Measurements from ENCODE around the gene WNK2. TPM values are rescaled to one million over a fixed set of nuclear protein-coding genes. Genes with fewer than 3 reads are reported as not detected.
"Not testable (repeated sequence)": the region's sequence is repeated elsewhere in the genome, so short reads cannot be mapped to it uniquely, and the experiment has no call there.

WNK2 gene
- polyA plus RNA-seq, 2 of the 4 experiments (the other 2 are of a cell fraction) = 2.1 to 6.7 TPM

DNA sequence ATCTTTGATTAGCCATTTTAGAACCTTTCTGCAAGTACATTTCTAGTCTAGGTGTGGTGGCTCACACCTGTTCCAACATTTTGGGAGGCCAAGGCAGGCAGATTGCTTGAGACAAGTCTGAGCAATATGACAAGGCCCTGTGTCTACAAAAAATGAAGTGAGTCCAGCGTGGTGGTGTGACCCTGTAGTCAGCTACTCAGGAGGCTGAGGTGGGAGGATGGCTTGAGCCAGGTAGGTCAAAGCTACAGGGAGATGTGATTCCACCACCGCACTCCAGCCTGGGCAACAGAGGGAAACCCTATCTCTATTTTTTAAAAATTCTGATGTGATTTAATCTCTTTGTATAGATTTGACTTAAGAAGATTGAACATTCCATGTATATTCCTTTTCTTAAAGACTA is 171.9 kb downstream of the WNK2 start:
- Histone ChIP-seq H3K4me3 (no peak overlapping the region), H3K27ac (no peak overlapping the region), H3K4me1 (peaks cover 5% of the 10 kb centered on the region; the same call in 1 of the 3 replicates), H3K4me2 (no peak overlapping the region), H3K9me3 (no peaks in the 10 kb centered on the region)
- DNase-seq (ENCODE audit: low read depth in 1 of 2, low spot score in 1 of 2) = no peak
- ChIA-PET CTCF (no interaction called here), POLR2A (no interaction called here)
- 73% methylated on average over 2 of the region's 2 CpGs for whole genome bisulfite sequencing (ENCODE audit: missing lambda C conversion rate)
- ATAC-seq = no peak
- no peak for FAIRE-seq
- no peak for TF ChIP-seq POLR2AphosphoS2 (conservative IDR thresholded peaks at IDR 0.05; ENCODE audit: low read length)
- no peak for TF ChIP-seq SREBF2 (IDR thresholded peaks at IDR 0.05)
- TF ChIP-seq CTCF (IDR thresholded peaks at IDR 0.05) = no peak
- no peak for TF ChIP-seq HOXB13 (CRISPR knock-in tag; IDR thresholded peaks at IDR 0.05; ENCODE audit: low read depth)
- TF ChIP-seq RCOR1 (IDR thresholded peaks at IDR 0.05; ENCODE audit: low read depth, low read length) = no peak
- TF ChIP-seq FOXS1 (CRISPR knock-in tag; IDR thresholded peaks at IDR 0.05) = no peak

DNA sequence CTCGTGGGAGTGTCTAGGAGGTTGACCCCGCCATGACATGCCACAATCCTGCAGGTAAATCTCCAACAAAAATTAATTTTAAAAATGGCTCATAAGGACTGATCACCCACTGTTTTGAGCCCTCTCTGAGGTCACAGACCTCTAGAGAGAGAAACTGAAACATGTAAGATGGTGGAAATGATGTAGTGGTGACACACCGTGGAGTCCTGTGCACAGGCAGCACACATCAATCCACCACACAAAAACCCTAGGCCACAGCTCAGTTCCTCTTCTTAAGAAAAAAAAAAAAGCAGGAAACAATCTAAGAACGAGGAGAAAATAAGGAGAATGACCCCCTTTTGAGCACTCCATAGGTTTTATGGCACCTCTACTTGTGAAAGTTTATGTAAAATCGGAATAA is 173.7 kb downstream of the WNK2 start:
- no peak overlapping the region for H3K4me3 ChIP-seq
- CTCF ChIA-PET = interaction anchor here (0.6 kb wide), 1 partner anchor 13 kb away, joined by 3 read pairs; no protein-coding TSS in a partner anchor
- no peak overlapping the region for H3K4me2 ChIP-seq
- H3K27ac ChIP-seq = no peak overlapping the region
- TF ChIP-seq FOXS1 (CRISPR knock-in tag; IDR thresholded peaks at IDR 0.05) = no peak
- TF ChIP-seq, protein P1, sequence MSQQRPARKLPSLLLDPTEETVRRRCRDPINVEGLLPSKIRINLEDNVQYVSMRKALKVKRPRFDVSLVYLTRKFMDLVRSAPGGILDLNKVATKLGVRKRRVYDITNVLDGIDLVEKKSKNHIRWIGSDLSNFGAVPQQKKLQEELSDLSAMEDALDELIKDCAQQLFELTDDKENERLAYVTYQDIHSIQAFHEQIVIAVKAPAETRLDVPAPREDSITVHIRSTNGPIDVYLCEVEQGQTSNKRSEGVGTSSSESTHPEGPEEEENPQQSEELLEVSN (IDR thresholded peaks at IDR 0.05; ENCODE audit: borderline replicate concordance, low read depth) = no peak
- no peak for TF ChIP-seq CBX8 (IDR thresholded peaks at IDR 0.05)
- TF ChIP-seq ZNF302 (CRISPR knock-in tag; IDR thresholded peaks at IDR 0.05) = no peak
- no peak for TF ChIP-seq HDAC2 (IDR thresholded peaks at IDR 0.05)
- TF ChIP-seq ZSCAN20 (CRISPR knock-in tag; IDR thresholded peaks at IDR 0.05) = no peak
- TF ChIP-seq HOXB13 (CRISPR knock-in tag; IDR thresholded peaks at IDR 0.05; ENCODE audit: low read depth) = no peak
- no peak for TF ChIP-seq REST (IDR thresholded peaks at IDR 0.05)
- TF ChIP-seq POLR2A (IDR thresholded peaks at IDR 0.05; ENCODE audit: low read length) = no peak
- no peak for TF ChIP-seq RARB (CRISPR knock-in tag; IDR thresholded peaks at IDR 0.05)
- peaks cover 5% of the 10 kb centered on the region; the same call in 1 of the 3 replicates for H3K4me1 ChIP-seq
- DNase-seq (ENCODE audit: low read depth in 1 of 2, low spot score in 1 of 2) (no peak), ATAC-seq (no peak), FAIRE-seq (no peak)
- POLR2A ChIA-PET = no interaction called here
- H3K9me3 ChIP-seq = no peaks in the 10 kb centered on the region
- 36% methylated on average over 5 of the region's 5 CpGs for WGBS (ENCODE audit: missing lambda C conversion rate)

DNA sequence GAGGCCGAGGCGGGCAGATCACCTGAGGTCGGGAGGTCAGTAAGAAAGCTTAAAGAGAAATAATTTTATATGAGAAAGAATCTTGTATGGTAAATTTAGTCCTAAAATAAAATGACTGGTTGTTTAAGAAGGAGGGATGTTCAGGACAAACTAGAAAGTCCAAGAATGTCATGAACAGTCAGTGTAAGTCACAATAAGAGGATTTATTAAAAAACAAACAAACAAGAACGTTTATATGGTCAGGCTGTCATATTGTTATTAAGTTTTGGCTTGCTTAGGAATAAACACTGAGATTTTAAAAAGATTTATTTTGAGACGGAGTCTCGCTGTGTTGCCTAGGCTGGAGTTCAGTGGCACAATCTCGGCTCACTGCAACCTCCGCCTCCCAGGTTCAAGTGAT is 176.0 kb downstream of the WNK2 start:
- H3K4me3 ChIP-seq; POLR2A ChIA-PET; H3K4me2 ChIP-seq; H3K4me1 ChIP-seq; ATAC-seq; FAIRE-seq; H3K27ac ChIP-seq; DNase-seq (ENCODE audit: low read depth in 1 of 2, low spot score in 1 of 2); H3K9me3 ChIP-seq; CTCF ChIA-PET: not testable (repeated sequence)
- WGBS (ENCODE audit: missing lambda C conversion rate) = 54% methylated on average over 8 of the region's 8 CpGs
- peak; percentile 58 for TF ChIP-seq ZFP36 (IDR thresholded peaks at IDR 0.05; ENCODE audit: borderline replicate concordance, partially characterized antibody)

GRCh38 chr9:93361995-93362394 is 178.1 kb downstream of the WNK2 start:
- CTCF ChIA-PET = no interaction called here
- Histone ChIP-seq H3K27ac (no peak overlapping the region), H3K9me3 (no peaks in the 10 kb centered on the region), H3K4me3 (no peak overlapping the region), H3K4me2 (no peak overlapping the region), H3K4me1 (no peaks in the 10 kb centered on the region)
- POLR2A ChIA-PET = no interaction called here
- 34% methylated on average over 3 of the region's 3 CpGs for WGBS (ENCODE audit: missing lambda C conversion rate)
- FAIRE-seq (no peak), ATAC-seq (no peak), DNase-seq (ENCODE audit: low read depth in 1 of 2, low spot score in 1 of 2) (no peak)
- TF ChIP-seq CBX8 (IDR thresholded peaks at IDR 0.05) = no peak
- no peak for TF ChIP-seq PBX3 (IDR thresholded peaks at IDR 0.05)
- no peak for TF ChIP-seq CEBPB (IDR thresholded peaks at IDR 0.05)
- TF ChIP-seq JUNB (IDR thresholded peaks at IDR 0.05) = no peak
- TF ChIP-seq RAD21 (conservative IDR thresholded peaks at IDR 0.05 in 1 of 2, IDR thresholded peaks at IDR 0.05 in 1 of 2) = no peak
- TF ChIP-seq MAFK (IDR thresholded peaks at IDR 0.05; ENCODE audit: partially characterized antibody) = no peak
- TF ChIP-seq BHLHE40 (IDR thresholded peaks at IDR 0.05; ENCODE audit: low read depth, low read length) = no peak
- no peak for TF ChIP-seq JUN (IDR thresholded peaks at IDR 0.05)
- TF ChIP-seq, protein P2, sequence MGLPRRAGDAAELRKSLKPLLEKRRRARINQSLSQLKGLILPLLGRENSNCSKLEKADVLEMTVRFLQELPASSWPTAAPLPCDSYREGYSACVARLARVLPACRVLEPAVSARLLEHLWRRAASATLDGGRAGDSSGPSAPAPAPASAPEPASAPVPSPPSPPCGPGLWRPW (IDR thresholded peaks at IDR 0.05) = no peak
- TF ChIP-seq FOSL2 (IDR thresholded peaks at IDR 0.05) = no peak
- TF ChIP-seq FOSL2 (CRISPR knock-in tag; IDR thresholded peaks at IDR 0.05) = no peak
- TF ChIP-seq USF2 (IDR thresholded peaks at IDR 0.05) = no peak
